Adrenal gland (tissue), 12 donors: ENCODE results near the gene POLG2. TPM values are rescaled to one million over a fixed set of nuclear protein-coding genes. Genes with fewer than 3 reads are reported as not detected.

Source experiments
- DNase-seq, 7 donors: peaks; one replicate each; pipeline ENCODE4 v3.0.0-alpha.2; 2019 to 2020
- H3K27ac ChIP-seq, 5 donors: fragments of 200-600 bp; sonication (generic) in 4 of 5; 1 replicate in 3 of 5; 2 replicates in 2 of 5; pipeline versions ENCODE4 v1.5.1 to v1.8.0; 2016 to 2020; ENCODE audit warnings: mild to moderate bottlenecking in 1 of 5
- H3K27me3 ChIP-seq: fragments of 200-600 bp; 2 replicates; pipeline ENCODE4 v1.8.0; 2021
- H3K36me3 ChIP-seq, 2 donors: fragments of 200-600 bp; replicated peaks in 1 of 2; 1 replicate in 1 of 2; 2 replicates in 1 of 2; pipeline versions ENCODE4 v1.5.1 to v1.8.0; 2018 to 2022
- H3K4me1 ChIP-seq, 2 donors: fragments of 200-600 bp; replicated peaks in 1 of 2; 1 replicate in 1 of 2; 2 replicates in 1 of 2; pipeline versions ENCODE4 v1.5.1 to v1.8.0; 2018 to 2021
- H3K4me3 ChIP-seq, 4 donors: fragments of 200-600 bp; sonication (generic) in 3 of 4; one replicate each; pipeline ENCODE4 v1.5.1; 2016 to 2018
- H3K9me3 ChIP-seq, 3 donors: fragments of 200-600 bp; sonication (generic) in 1 of 3; replicated peaks in 1 of 3; 1 replicate in 2 of 3; 2 replicates in 1 of 3; pipeline versions ENCODE4 v1.5.1 to v1.8.0; 2016 to 2021
- CTCF ChIP-seq, 6 experiments: fragments of 450-650 bp in 4 of 6; fragments of 200-600 bp in 2 of 6; sonication (generic) in 1 of 6; IDR thresholded peaks; 1 replicate in 5 of 6; 2 replicates in 1 of 6; pipeline versions ENCODE4 v1.5.1 to v1.8.0; 2016 to 2021; ENCODE audit warnings: antibody characterized with exemption in 6 of 6, mild to moderate bottlenecking in 2 of 6, moderate library complexity in 1 of 6
- POLR2A ChIP-seq, 2 donors: fragments of 450-650 bp; IDR thresholded peaks; one replicate each; pipeline ENCODE4 v1.6.1; 2017; ENCODE audit warnings: antibody characterized with exemption in 2 of 2, mild to moderate bottlenecking in 2 of 2, moderate library complexity in 1 of 2
- WGBS, 4 donors: extraction: QIAGEN DNeasy Blood & Tissue Kit in 2 of 4; methylation state at CpG; one replicate each; pipeline versions ENCODE4 v1.1.5 to v1.1.7; 2013 to 2017; 5-methylcytosine and 5-hydroxymethylcytosine counted together
- intact Hi-C, 2 donors: fragments of 100-400 bp; cut with DNase I; formaldehyde crosslinking; loops; one replicate each; pipeline versions ENCODE4 v1.14.1 to v1.15.0; 2022 to 2023
- polyA plus RNA-seq, 3 donors: library from polyadenylated mRNA; stranded (reverse); fragments of 200-250 nt in 2 of 3; fragments of 350-450 nt in 1 of 3; fragmentation: Illumina TruSeq in 1 of 3; extraction: RNeasy Lipid Tissue Mini Kit (QIAGEN cat#74804) in 1 of 3; gene quantifications; one replicate each; pipeline ENCODE4 v1.2.3, GENCODE V29; 2013 to 2014
- total RNA-seq, 9 donors: library from RNA; depleted of rRNA in 4 of 9; stranded (reverse); fragments of >200 nt in 4 of 9; fragments of 120-200 nt in 1 of 9; fragmentation: NEBNext Ultra II Directional in 1 of 9; extraction: Animal tissue kit (Norgen Biotek cat#: 25700) in 1 of 9; gene quantifications; one replicate each; pipeline versions ENCODE4 v1.1.0 to v1.2.4, GENCODE V29; 2013 to 2023
- donor health status: healthy with polysubstance abuse.
- donor health status: Bipolar disorder and iron deficiency.
- donor health status: DM: yes; HTN: yes; CAD: no.
- donor health status: DM: no; HTN: no; CAD: no.
- donor health status: DM: no; HTN: no; CAD: no.
- donor health status: DM: yes; HTN: yes; CAD: no.

POLG2 gene
- total and polyA plus RNA-seq, 12 donors, result 3.1 to 28.7 (median 11.1) TPM

GRCh38 chr17:64448665-64449512 is 48.0 kb downstream of the POLG2 start, which contains the start of gene MILR1:
TSS of gene MILR1 (plus strand) at chr17:64449115. CDS start at chr17:64449169, 54 bp downstream.
- WGBS, 4 donors, result 41 to 44% (median 42%) methylated on average over 10 of the region's 10 CpGs
- DNase-seq, result peak in 5 of 7 donors; percentile 30 to 62 (median 47)
- TF ChIP-seq POLR2A (IDR thresholded peaks at IDR 0.05) (no peak), CTCF (IDR thresholded peaks at IDR 0.05) (no peak)
- Histone ChIP-seq H3K36me3 (no peaks in the 10 kb centered on the region), H3K27ac (peak within 1 kb of the TSS in 3 of 5 donors; percentile 44 to 73 (median 64)), H3K9me3 (no peaks in the 10 kb centered on the region), H3K27me3 (no peaks in the 10 kb centered on the region), H3K4me3 (peak within 1 kb of the TSS in 1 of 4 donors; percentile 33), H3K4me1 (no peaks in the 10 kb centered on the region)
- intact Hi-C loops, result no loop called here

- WGBS, 4 donors, result 57 to 94% (median 91%) methylated on average over 1 of the region's 1 CpG
- Histone ChIP-seq H3K4me1 (no peaks in the 10 kb centered on the region), H3K27me3 (no peaks in the 10 kb centered on the region), H3K27ac (no peak overlapping the region), H3K9me3 (no peaks in the 10 kb centered on the region), H3K4me3 (no peak overlapping the region), H3K36me3 (no peaks in the 10 kb centered on the region)
- no peak for DNase-seq
- intact Hi-C loops, result no loop called here
- TF ChIP-seq POLR2A (IDR thresholded peaks at IDR 0.05) (no peak), CTCF (IDR thresholded peaks at IDR 0.05) (no peak)
Observed at GRCh38 chr17:64447526-64447925, 49.3 kb downstream of the POLG2 start.

GRCh38 chr17:64443086-64443760 is 53.6 kb downstream of the POLG2 start:
- no peak for TF ChIP-seq CTCF (IDR thresholded peaks at IDR 0.05)
- no peak for TF ChIP-seq POLR2A (IDR thresholded peaks at IDR 0.05)
- Histone ChIP-seq H3K36me3 (no peaks in the 10 kb centered on the region), H3K27me3 (no peaks in the 10 kb centered on the region), H3K9me3 (peaks cover 0 to 1% (median 0%) of the 10 kb centered on the region in 3 donors), H3K4me1 (peaks cover 0 to 10% of the 10 kb centered on the region in 2 donors), H3K27ac (peak overlapping the region in 3 of 5 donors; percentile 40 to 84 (median 54)), H3K4me3 (no peak overlapping the region)
- intact Hi-C loops, result no loop called here
- 91 to 94% (median 92%) methylated on average over 6 of the region's 6 CpGs for WGBS, 4 donors
- no peak for DNase-seq

- intact Hi-C loops, result no loop called here
- Histone ChIP-seq H3K27ac (peak overlapping the region in 4 of 5 donors; percentile 45 to 84 (median 50)), H3K4me1 (peaks cover 0 to 10% of the 10 kb centered on the region in 2 donors), H3K27me3 (no peaks in the 10 kb centered on the region), H3K9me3 (peaks cover 0 to 7% (median 3%) of the 10 kb centered on the region in 3 donors), H3K4me3 (no peak overlapping the region), H3K36me3 (no peaks in the 10 kb centered on the region)
- 63 to 80% (median 71%) methylated on average over 3 of the region's 3 CpGs for WGBS, 4 donors
- DNase-seq, result no peak
- TF ChIP-seq POLR2A (IDR thresholded peaks at IDR 0.05) (no peak), CTCF (IDR thresholded peaks at IDR 0.05) (no peak)
Observed at GRCh38 chr17:64442541-64442971, 54.3 kb downstream of the POLG2 start.
